Esophagus squamous epithelium (tissue), 4 donors: Measurements from ENCODE around the gene FBXL17.

Experiments
- CTCF ChIP-seq, 6 experiments: fragments of 450-650 bp in 4 of 6; fragments of 200-600 bp in 2 of 6; sonication (generic) in 2 of 6; IDR thresholded peaks; one replicate each; pipeline ENCODE4 v1.5.1; 2016 to 2019; ENCODE audit warnings: antibody characterized with exemption in 6 of 6, mild to moderate bottlenecking in 4 of 6, moderate library complexity in 4 of 6
- POLR2A ChIP-seq, 4 donors: fragments of 450-650 bp; IDR thresholded peaks; one replicate each; pipeline ENCODE4 v1.6.1; 2017; ENCODE audit warnings: antibody characterized with exemption in 4 of 4, mild to moderate bottlenecking in 4 of 4, moderate library complexity in 3 of 4

- TF ChIP-seq CTCF (IDR thresholded peaks at IDR 0.05) (no peak), POLR2A (IDR thresholded peaks at IDR 0.05) (no peak)
Measured at GRCh38 chr5:107875833-107876232, 506.1 kb downstream of the FBXL17 start.
